Vagina (tissue), 2 donors: ENCODE results near the gene CBFA2T3. TPM values are rescaled to one million over a fixed set of nuclear protein-coding genes. Genes with fewer than 3 reads are reported as not detected.

Experiments
- DNase-seq, 2 donors: peaks; one replicate each; pipeline ENCODE4 v3.0.0-alpha.2; 2017; ENCODE audit errors: extremely low spot score in 2 of 2
- H3K27ac ChIP-seq: fragments of 200-600 bp; sonication (generic); one replicate; pipeline ENCODE4 v1.5.1; 2019
- H3K27me3 ChIP-seq: fragments of 200-600 bp; sonication (generic); one replicate; pipeline ENCODE4 v1.5.1; 2019
- H3K36me3 ChIP-seq, 2 donors: fragments of 200-600 bp; sonication (generic); one replicate each; pipeline ENCODE4 v1.5.1; 2017 to 2019
- H3K4me1 ChIP-seq: fragments of 200-600 bp; sonication (generic); one replicate; pipeline ENCODE4 v1.5.1; 2019
- H3K4me3 ChIP-seq, 2 donors: fragments of 200-600 bp; sonication (generic); 1 replicate in 1 of 2; 2 replicates in 1 of 2; pipeline ENCODE4 v1.5.1; 2016 to 2019
- H3K9me3 ChIP-seq: fragments of 200-600 bp; sonication (generic); one replicate; pipeline ENCODE4 v1.5.1; 2019
- POLR2A ChIP-seq, 2 donors: fragments of 450-650 bp; IDR thresholded peaks; one replicate each; pipeline ENCODE4 v1.6.1; 2017; ENCODE audit warnings: antibody characterized with exemption in 2 of 2, mild to moderate bottlenecking in 2 of 2, moderate library complexity in 2 of 2
- POLR2AphosphoS5 ChIP-seq, 2 donors: sonication (generic); formaldehyde crosslinking; IDR thresholded peaks; one replicate each; pipeline ENCODE4 v1.9.0; 2017; ENCODE audit warnings: antibody characterized with exemption in 2 of 2, mild to moderate bottlenecking in 2 of 2, low read depth in 1 of 2; ENCODE audit not compliant: insufficient read depth in 1 of 2
- intact Hi-C: fragments of 100-400 bp; cut with DNase I; formaldehyde crosslinking; loops from one replicate; pipeline ENCODE4 v1.15.1; 2023
- total RNA-seq: library from RNA; depleted of rRNA; stranded (reverse); fragments of >200 nt; gene quantifications from one replicate; pipeline ENCODE4 v1.2.3, GENCODE V29; 2016
- TF ChIP-seq, protein P1 (sequence below), 3 experiments: fragments of 450-650 bp in 2 of 3; fragments of 200-600 bp in 1 of 3; sonication (generic) in 1 of 3; IDR thresholded peaks; one replicate each; pipeline ENCODE4 v1.5.1; 2017 to 2019; ENCODE audit warnings: antibody characterized with exemption in 3 of 3, mild to moderate bottlenecking in 2 of 3, moderate library complexity in 2 of 3

Gene CBFA2T3
- total RNA-seq, 1 donor from 2014 or later = 2.7 TPM

DNA sequence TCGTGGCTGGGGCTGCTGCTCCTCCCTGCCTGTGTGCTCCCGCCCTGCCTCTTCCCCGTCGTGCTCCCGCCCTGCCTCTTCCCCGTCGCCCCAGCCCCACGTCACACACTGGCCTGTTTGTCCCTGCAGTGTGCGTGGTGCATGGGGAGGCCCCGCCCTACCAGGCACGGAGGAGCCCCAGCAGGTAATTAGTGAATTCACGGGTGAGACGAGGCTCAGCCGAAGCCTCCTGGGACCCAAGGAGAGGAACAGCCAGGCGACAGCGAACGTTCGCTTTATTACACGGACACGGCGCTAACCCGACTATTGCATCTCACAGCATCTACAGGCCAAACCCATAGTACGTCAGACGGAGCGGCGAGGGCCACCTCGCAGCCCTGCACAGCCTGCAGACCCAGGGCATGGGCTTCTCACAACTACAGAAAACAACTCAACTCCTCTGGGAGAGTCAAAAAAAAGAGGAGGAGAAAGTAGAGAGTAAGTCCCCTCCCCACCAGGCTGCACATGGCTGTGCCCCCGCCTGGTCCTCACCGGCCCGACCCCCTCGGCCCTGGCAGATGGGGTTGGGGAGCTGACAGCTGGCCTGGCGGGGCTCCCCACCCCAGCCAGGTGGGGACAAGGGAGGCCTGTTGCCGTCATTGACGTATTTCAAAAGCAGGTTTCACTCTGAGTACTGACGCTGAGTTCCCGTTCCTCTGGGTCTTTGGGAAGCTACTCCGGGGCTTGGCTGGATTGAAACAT lies 106.2 kb downstream of the CBFA2T3 start:
- no peak overlapping the region for H3K27ac ChIP-seq
- no peaks in the 10 kb centered on the region for H3K36me3 ChIP-seq
- TF ChIP-seq, protein P1, sequence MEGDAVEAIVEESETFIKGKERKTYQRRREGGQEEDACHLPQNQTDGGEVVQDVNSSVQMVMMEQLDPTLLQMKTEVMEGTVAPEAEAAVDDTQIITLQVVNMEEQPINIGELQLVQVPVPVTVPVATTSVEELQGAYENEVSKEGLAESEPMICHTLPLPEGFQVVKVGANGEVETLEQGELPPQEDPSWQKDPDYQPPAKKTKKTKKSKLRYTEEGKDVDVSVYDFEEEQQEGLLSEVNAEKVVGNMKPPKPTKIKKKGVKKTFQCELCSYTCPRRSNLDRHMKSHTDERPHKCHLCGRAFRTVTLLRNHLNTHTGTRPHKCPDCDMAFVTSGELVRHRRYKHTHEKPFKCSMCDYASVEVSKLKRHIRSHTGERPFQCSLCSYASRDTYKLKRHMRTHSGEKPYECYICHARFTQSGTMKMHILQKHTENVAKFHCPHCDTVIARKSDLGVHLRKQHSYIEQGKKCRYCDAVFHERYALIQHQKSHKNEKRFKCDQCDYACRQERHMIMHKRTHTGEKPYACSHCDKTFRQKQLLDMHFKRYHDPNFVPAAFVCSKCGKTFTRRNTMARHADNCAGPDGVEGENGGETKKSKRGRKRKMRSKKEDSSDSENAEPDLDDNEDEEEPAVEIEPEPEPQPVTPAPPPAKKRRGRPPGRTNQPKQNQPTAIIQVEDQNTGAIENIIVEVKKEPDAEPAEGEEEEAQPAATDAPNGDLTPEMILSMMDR (IDR thresholded peaks at IDR 0.05) = no peak
- TF ChIP-seq POLR2A (IDR thresholded peaks at IDR 0.05) = no peak
- TF ChIP-seq POLR2AphosphoS5 (IDR thresholded peaks at IDR 0.05; ENCODE audit: insufficient read depth in 1 of 2, low read depth in 1 of 2) = no peak
- intact Hi-C loops = no loop called here
- no peaks in the 10 kb centered on the region for H3K27me3 ChIP-seq
- H3K4me1 ChIP-seq = no peaks in the 10 kb centered on the region
- H3K4me3 ChIP-seq = no peak overlapping the region
- no peaks in the 10 kb centered on the region for H3K9me3 ChIP-seq
- DNase-seq = no peak

DNA sequence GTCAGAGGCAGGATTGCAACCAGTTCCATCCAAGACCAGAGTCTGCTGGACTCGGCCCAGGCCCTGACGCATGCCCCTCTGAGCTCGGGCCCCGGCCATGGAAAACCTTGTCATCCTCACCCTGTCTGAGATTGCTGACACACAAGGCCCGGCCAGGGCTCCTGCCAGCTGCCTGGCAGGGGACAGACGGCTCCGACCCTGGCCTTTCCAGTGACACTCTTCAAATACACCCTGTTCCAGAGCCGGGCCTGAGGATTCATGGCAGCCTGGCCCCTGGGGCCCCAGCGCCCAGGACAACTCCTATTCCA lies 107.4 kb downstream of the CBFA2T3 start:
- TF ChIP-seq, protein P1 (IDR thresholded peaks at IDR 0.05) = no peak
- no peak for TF ChIP-seq POLR2AphosphoS5 (IDR thresholded peaks at IDR 0.05; ENCODE audit: insufficient read depth in 1 of 2, low read depth in 1 of 2)
- TF ChIP-seq POLR2A (IDR thresholded peaks at IDR 0.05) = no peak
- intact Hi-C loops = no loop called here
- Histone ChIP-seq H3K27ac (no peak overlapping the region), H3K4me1 (no peaks in the 10 kb centered on the region), H3K27me3 (no peaks in the 10 kb centered on the region), H3K36me3 (no peaks in the 10 kb centered on the region), H3K9me3 (no peaks in the 10 kb centered on the region), H3K4me3 (no peak overlapping the region)
- no peak for DNase-seq

DNA sequence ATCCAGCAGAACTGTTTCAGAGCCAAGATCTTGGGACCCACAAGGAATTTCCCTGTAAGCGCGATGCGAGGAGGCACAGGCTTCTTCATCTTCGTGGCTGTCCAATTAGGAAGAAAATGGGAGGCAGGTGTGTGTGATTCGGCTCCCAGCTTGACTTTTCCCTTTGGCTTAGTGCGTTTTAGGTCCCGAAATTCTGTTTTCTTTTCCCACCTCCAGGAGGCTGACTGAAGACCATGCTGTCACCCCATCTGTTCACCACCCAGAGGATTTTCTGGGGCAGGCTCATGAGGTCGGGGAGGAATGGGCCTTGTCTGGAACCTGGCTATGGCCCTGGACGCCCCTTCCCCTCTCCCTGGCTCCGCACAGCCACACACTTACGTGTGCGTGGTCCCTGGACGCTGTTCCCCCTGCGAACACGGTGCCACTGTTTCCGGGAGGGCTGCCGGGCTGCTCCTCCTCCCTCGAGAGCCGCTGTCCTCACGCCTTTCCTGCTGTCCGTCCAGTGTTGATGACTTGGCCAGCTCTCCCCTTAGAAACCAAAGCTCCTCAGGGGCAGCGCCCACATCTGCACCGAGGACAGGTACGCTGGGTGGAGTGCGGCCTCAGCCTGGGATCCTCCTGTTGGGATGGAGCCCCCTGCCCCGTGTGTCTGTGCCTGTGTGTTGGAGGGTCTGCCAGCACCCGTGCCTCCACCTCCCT lies 107.9 kb downstream of the CBFA2T3 start:
- intact Hi-C loops = no loop called here
- Histone ChIP-seq H3K9me3 (no peaks in the 10 kb centered on the region), H3K27me3 (no peaks in the 10 kb centered on the region), H3K27ac (no peak overlapping the region), H3K4me1 (no peaks in the 10 kb centered on the region), H3K4me3 (no peak overlapping the region), H3K36me3 (no peaks in the 10 kb centered on the region)
- TF ChIP-seq, protein P1 (IDR thresholded peaks at IDR 0.05) = no peak
- TF ChIP-seq POLR2A (IDR thresholded peaks at IDR 0.05) (no peak), POLR2AphosphoS5 (IDR thresholded peaks at IDR 0.05; ENCODE audit: insufficient read depth in 1 of 2, low read depth in 1 of 2) (no peak)
- no peak for DNase-seq

DNA sequence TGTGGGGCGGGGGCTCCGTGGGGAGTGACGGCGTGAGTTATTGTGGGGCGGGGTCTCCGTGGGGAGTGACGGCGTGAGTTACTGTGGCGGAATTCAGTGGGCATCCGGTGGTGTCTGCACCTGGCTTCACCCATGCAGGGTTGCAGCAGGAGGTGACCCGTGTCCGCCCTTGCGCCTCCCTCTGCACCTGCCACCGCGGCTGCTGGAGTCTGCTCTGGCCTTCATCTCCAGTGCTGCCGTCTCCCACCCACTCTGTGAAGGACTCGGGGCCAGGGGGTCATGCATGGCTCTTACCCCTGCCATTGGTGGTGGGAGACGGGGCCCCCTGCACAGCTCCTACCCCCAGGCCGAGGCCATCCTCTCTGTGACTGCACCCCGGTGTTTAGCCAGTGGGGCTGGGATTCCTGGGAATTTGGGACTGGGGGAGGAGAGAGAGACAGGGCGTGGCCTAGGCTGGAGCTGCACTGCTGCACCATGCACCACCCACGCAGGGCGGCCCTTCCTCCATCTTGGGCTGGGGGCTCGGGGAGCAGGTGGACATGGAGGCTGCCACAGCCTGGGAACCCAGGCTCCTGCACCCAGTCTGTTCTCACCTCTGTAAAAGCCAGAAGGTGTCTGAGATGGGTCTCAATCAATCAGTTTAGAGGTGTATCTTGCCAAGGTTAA lies 109.3 kb downstream of the CBFA2T3 start:
- H3K36me3 ChIP-seq = no peaks in the 10 kb centered on the region
- no peak for TF ChIP-seq POLR2AphosphoS5 (IDR thresholded peaks at IDR 0.05; ENCODE audit: insufficient read depth in 1 of 2, low read depth in 1 of 2)
- TF ChIP-seq POLR2A (IDR thresholded peaks at IDR 0.05) = no peak
- TF ChIP-seq, protein P1 (IDR thresholded peaks at IDR 0.05) = no peak
- no peaks in the 10 kb centered on the region for H3K4me1 ChIP-seq
- no peaks in the 10 kb centered on the region for H3K9me3 ChIP-seq
- DNase-seq = no peak
- intact Hi-C loops = no loop called here
- no peaks in the 10 kb centered on the region for H3K27me3 ChIP-seq
- H3K27ac ChIP-seq = no peak overlapping the region
- no peak overlapping the region for H3K4me3 ChIP-seq
